SIG-M5 treated with dmso at 0.1 percent for 504 hours (cell line): ENCODE results near the gene OS9.

Experiments
- DNase-seq: peaks from one replicate; lab custom pipeline; 2025; ENCODE audit not compliant: unreplicated experiment; lab: John Stamatoyannopoulos, UW

The OS9 gene

GRCh38 chr12:57765698-57766463 is 71.9 kb downstream of the OS9 start:
- DNase-seq: no peak

- no peak for DNase-seq
Measured at GRCh38 chr12:57766464-57767304, 72.8 kb downstream of the OS9 start, which contains the start of gene CYP27B1. Gene CYP27B1 (minus strand): TSS chr12:57767078. CDS start chr12:57767041, 37 bp downstream.

- DNase-seq: no peak
Measured at GRCh38 chr12:57767305-57767698, 73.4 kb downstream of the OS9 start.

- no peak for DNase-seq
Measured at GRCh38 chr12:57767876-57768275, 73.9 kb downstream of the OS9 start.

GRCh38 chr12:57769594-57769993 is 75.7 kb downstream of the OS9 start:
- no peak for DNase-seq

- DNase-seq: no peak
Measured at GRCh38 chr12:57770734-57771133, 76.8 kb downstream of the OS9 start.
